Fibroblast of lung (primary cell): ENCODE data around the gene FBXL13. TPM values are rescaled to one million over a fixed set of nuclear protein-coding genes. Genes with fewer than 3 reads are reported as not detected.

Source experiments
- DNase-seq, 2 donors: peaks; one replicate each; pipeline versions ENCODE4 v3.0.0 to v3.0.0-alpha.2; 2010; ENCODE audit warnings: low read depth in 2 of 2
- H2AFZ ChIP-seq: 2 replicates; pipeline ENCODE4 v1.5.1; 2012; ENCODE audit warnings: low read length, control low read depth, inconsistent platforms
- H3K27ac ChIP-seq: 2 replicates; pipeline ENCODE4 v1.5.1; 2011; ENCODE audit warnings: low read length, control low read depth; ENCODE audit not compliant: insufficient read depth
- H3K27me3 ChIP-seq: 2 replicates; pipeline ENCODE4 v1.5.1; 2011; ENCODE audit warnings: mild to moderate bottlenecking, low read length; ENCODE audit not compliant: control insufficient read depth, insufficient read depth
- H3K36me3 ChIP-seq: 2 replicates; pipeline ENCODE4 v1.5.1; 2011; ENCODE audit warnings: low read length; ENCODE audit not compliant: control insufficient read depth, insufficient read depth
- H3K4me1 ChIP-seq: 2 replicates; pipeline ENCODE4 v1.5.1; 2011; ENCODE audit warnings: low read length; ENCODE audit not compliant: control insufficient read depth, insufficient read depth; ENCODE audit errors: extremely low read depth
- H3K4me2 ChIP-seq: 2 replicates; pipeline ENCODE4 v1.5.1; 2011; ENCODE audit warnings: low read length, control low read depth; ENCODE audit not compliant: insufficient read depth; ENCODE audit errors: extremely low read depth
- H3K4me3 ChIP-seq, 4 experiments: fragments of 200-600 bp in 1 of 4; sonication (generic) in 1 of 4; replicated peaks in 1 of 4; 2 replicates each; pipeline ENCODE4 v1.5.1; 2011 to 2016; ENCODE audit warnings: low read length in 4 of 4, low read depth in 3 of 4, mild to moderate bottlenecking in 3 of 4, control low read depth in 2 of 4, inconsistent platforms in 1 of 4, mixed read lengths in 1 of 4; ENCODE audit not compliant: insufficient read depth in 1 of 4; ENCODE audit errors: control extremely low read depth in 1 of 4
- H3K79me2 ChIP-seq: 2 replicates; pipeline ENCODE4 v1.5.1; 2012; ENCODE audit warnings: mild to moderate bottlenecking, low read length, inconsistent platforms; ENCODE audit not compliant: control insufficient read depth, insufficient read depth
- H3K9ac ChIP-seq: 2 replicates; pipeline ENCODE4 v1.5.1; 2011; ENCODE audit warnings: mild to moderate bottlenecking, low read length, control low read depth; ENCODE audit not compliant: insufficient read depth
- H3K9me3 ChIP-seq: 2 replicates; pipeline ENCODE4 v1.5.1; 2012; ENCODE audit warnings: low read depth, low read length; ENCODE audit not compliant: control insufficient read depth, insufficient read depth
- H4K20me1 ChIP-seq: 2 replicates; pipeline ENCODE4 v1.5.1; 2011; ENCODE audit warnings: low read length; ENCODE audit not compliant: control insufficient read depth, insufficient read depth; ENCODE audit errors: extremely low read depth
- CTCF ChIP-seq, 2 donors: IDR thresholded peaks in 1 of 2; conservative IDR thresholded peaks in 1 of 2; 1 replicate in 1 of 2; 2 replicates in 1 of 2; pipeline ENCODE4 v1.5.1; 2011 to 2012; ENCODE audit warnings: low read length in 2 of 2, control low read depth in 1 of 2, inconsistent platforms in 1 of 2, low read depth in 1 of 2, mild to moderate bottlenecking in 1 of 2
- EZH2 ChIP-seq: IDR thresholded peaks from 2 replicates; pipeline ENCODE4 v1.5.1; 2012; ENCODE audit warnings: low read length, control low read depth, mild to moderate bottlenecking; ENCODE audit errors: missing control alignments
- polyA plus RNA-seq, 2 donors: library from polyadenylated mRNA; depleted of rRNA in 1 of 2; stranded (reverse) in 1 of 2; unstranded in 1 of 2; fragments of >200 nt; gene quantifications; 2 replicates each; pipeline ENCODE4 v1.2.1, GENCODE V29; 2011 to 2012; ENCODE audit warnings: missing spikeins in 1 of 2
- total RNA-seq: library from RNA; depleted of rRNA; stranded (reverse); fragments of >200 nt; gene quantifications from 2 replicates; pipeline ENCODE4 v1.2.1, GENCODE V29; 2014

Gene FBXL13
- total and polyA plus RNA-seq, 2 donors (not counting 1 experiment from before 2014, with no cell fraction given), result 0.41 to 0.66 TPM

GRCh38 chr7:103065667-103066066, 8.9 kb downstream of the FBXL13 start:
- Histone ChIP-seq H3K79me2 (no peaks in the 10 kb centered on the region), H3K27me3 (no peaks in the 10 kb centered on the region), H2AFZ (no peak overlapping the region), H3K9me3 (no peaks in the 10 kb centered on the region), H4K20me1 (no peaks in the 10 kb centered on the region), H3K9ac (no peak overlapping the region), H3K4me1 (no peaks in the 10 kb centered on the region), H3K36me3 (no peaks in the 10 kb centered on the region), H3K4me2 (no peak overlapping the region), H3K4me3 (no peak overlapping the region), H3K27ac (no peak overlapping the region)
- DNase-seq, result peak; percentile 13 to 31
- peak; percentile 34 to 67 for TF ChIP-seq CTCF (conservative IDR thresholded peaks at IDR 0.05 in 1 of 2, IDR thresholded peaks at IDR 0.05 in 1 of 2; ENCODE audit: low read depth in 1 of 2, low read length in 2 of 2)
- TF ChIP-seq EZH2, result no peak

GRCh38 chr7:103063895-103064294, 10.7 kb downstream of the FBXL13 start:
- Histone ChIP-seq H3K27me3 (no peaks in the 10 kb centered on the region), H4K20me1 (no peaks in the 10 kb centered on the region), H3K9ac (no peak overlapping the region), H3K4me1 (no peaks in the 10 kb centered on the region), H3K9me3 (no peaks in the 10 kb centered on the region), H3K36me3 (no peaks in the 10 kb centered on the region), H3K79me2 (no peaks in the 10 kb centered on the region), H3K27ac (no peak overlapping the region), H3K4me3 (no peak overlapping the region), H2AFZ (no peak overlapping the region), H3K4me2 (no peak overlapping the region)
- TF ChIP-seq EZH2 (no peak), CTCF (conservative IDR thresholded peaks at IDR 0.05 in 1 of 2, IDR thresholded peaks at IDR 0.05 in 1 of 2; ENCODE audit: low read depth in 1 of 2, low read length in 2 of 2) (no peak)
- no peak for DNase-seq

GRCh38 chr7:103059471-103059870, 15.1 kb downstream of the FBXL13 start:
- Histone ChIP-seq H3K9me3 (no peaks in the 10 kb centered on the region), H3K36me3 (no peaks in the 10 kb centered on the region), H3K27ac (no peak overlapping the region), H2AFZ (no peak overlapping the region), H3K4me2 (no peak overlapping the region), H3K27me3 (no peaks in the 10 kb centered on the region), H3K9ac (no peak overlapping the region), H3K79me2 (no peaks in the 10 kb centered on the region), H3K4me1 (no peaks in the 10 kb centered on the region), H3K4me3 (no peak overlapping the region), H4K20me1 (no peaks in the 10 kb centered on the region)
- DNase-seq, result peak in 1 of 2 donors; percentile 22
- no peak for TF ChIP-seq CTCF (conservative IDR thresholded peaks at IDR 0.05 in 1 of 2, IDR thresholded peaks at IDR 0.05 in 1 of 2; ENCODE audit: low read depth in 1 of 2, low read length in 2 of 2)
- no peak for TF ChIP-seq EZH2
